ENCODE results near the gene GATA2. TPM values are rescaled to one million over a fixed set of nuclear protein-coding genes. Genes with fewer than 3 reads are reported as not detected.
A peak's percentile ranks its signal among the peaks of the same experiment; 100 is the strongest.

GATA2 gene
- total RNA-seq, 1 donor from 2014 or later, result 60.4 TPM

GRCh38 chr3:128493570-128494366, 767 bp upstream of the GATA2 start:
- no peaks in the 10 kb centered on the region for H3K9me3 Mint-ChIP-seq
- TF ChIP-seq, protein P1, sequence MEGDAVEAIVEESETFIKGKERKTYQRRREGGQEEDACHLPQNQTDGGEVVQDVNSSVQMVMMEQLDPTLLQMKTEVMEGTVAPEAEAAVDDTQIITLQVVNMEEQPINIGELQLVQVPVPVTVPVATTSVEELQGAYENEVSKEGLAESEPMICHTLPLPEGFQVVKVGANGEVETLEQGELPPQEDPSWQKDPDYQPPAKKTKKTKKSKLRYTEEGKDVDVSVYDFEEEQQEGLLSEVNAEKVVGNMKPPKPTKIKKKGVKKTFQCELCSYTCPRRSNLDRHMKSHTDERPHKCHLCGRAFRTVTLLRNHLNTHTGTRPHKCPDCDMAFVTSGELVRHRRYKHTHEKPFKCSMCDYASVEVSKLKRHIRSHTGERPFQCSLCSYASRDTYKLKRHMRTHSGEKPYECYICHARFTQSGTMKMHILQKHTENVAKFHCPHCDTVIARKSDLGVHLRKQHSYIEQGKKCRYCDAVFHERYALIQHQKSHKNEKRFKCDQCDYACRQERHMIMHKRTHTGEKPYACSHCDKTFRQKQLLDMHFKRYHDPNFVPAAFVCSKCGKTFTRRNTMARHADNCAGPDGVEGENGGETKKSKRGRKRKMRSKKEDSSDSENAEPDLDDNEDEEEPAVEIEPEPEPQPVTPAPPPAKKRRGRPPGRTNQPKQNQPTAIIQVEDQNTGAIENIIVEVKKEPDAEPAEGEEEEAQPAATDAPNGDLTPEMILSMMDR (IDR thresholded peaks at IDR 0.05; ENCODE audit: unreplicated experiment), result no peak
- H3K4me3 Mint-ChIP-seq, result peak overlapping the region; percentile 63
- H3K27me3 Mint-ChIP-seq (ENCODE audit: low read depth), result peaks cover 40% of the 10 kb centered on the region
- peaks cover 59% of the 10 kb centered on the region for H3K4me1 Mint-ChIP-seq
- DNase-seq (ENCODE audit: low spot score in 2 of 2, unreplicated experiment in 2 of 2), result peak in 1 of 2 experiments; percentile 37
- no peaks in the 10 kb centered on the region for H3K36me3 Mint-ChIP-seq
- H3K27ac Mint-ChIP-seq, result peak overlapping the region; percentile 81

GRCh38 chr3:128491941-128492670, 895 bp downstream of the GATA2 start:
- no peaks in the 10 kb centered on the region for H3K9me3 Mint-ChIP-seq
- H3K36me3 Mint-ChIP-seq, result no peaks in the 10 kb centered on the region
- H3K27ac Mint-ChIP-seq, result peak overlapping the region; percentile 79
- peaks cover 50% of the 10 kb centered on the region for H3K4me1 Mint-ChIP-seq
- TF ChIP-seq, protein P1 (IDR thresholded peaks at IDR 0.05; ENCODE audit: unreplicated experiment), result no peak
- peak overlapping the region; percentile 94 for H3K4me3 Mint-ChIP-seq
- peak in 1 of 2 experiments; percentile 55 for DNase-seq (ENCODE audit: low spot score in 2 of 2, unreplicated experiment in 2 of 2)
- H3K27me3 Mint-ChIP-seq (ENCODE audit: low read depth), result peaks cover 37% of the 10 kb centered on the region

- Mint-ChIP-seq H3K4me1 (peaks cover 46% of the 10 kb centered on the region), H3K4me3 (peak overlapping the region; percentile 94), H3K9me3 (no peaks in the 10 kb centered on the region), H3K36me3 (no peaks in the 10 kb centered on the region), H3K27me3 (ENCODE audit: low read depth) (peaks cover 34% of the 10 kb centered on the region), H3K27ac (peak overlapping the region; percentile 79)
- TF ChIP-seq, protein P1 (IDR thresholded peaks at IDR 0.05; ENCODE audit: unreplicated experiment), result no peak
- no peak for DNase-seq (ENCODE audit: low spot score in 2 of 2, unreplicated experiment in 2 of 2)
Observed at GRCh38 chr3:128491691-128491940, 1.4 kb downstream of the GATA2 start.

- no peaks in the 10 kb centered on the region for H3K36me3 Mint-ChIP-seq
- H3K4me1 Mint-ChIP-seq, result peaks cover 48% of the 10 kb centered on the region
- H3K27me3 Mint-ChIP-seq (ENCODE audit: low read depth), result peaks cover 32% of the 10 kb centered on the region
- TF ChIP-seq, protein P1 (IDR thresholded peaks at IDR 0.05; ENCODE audit: unreplicated experiment), result no peak
- DNase-seq (ENCODE audit: low spot score in 2 of 2, unreplicated experiment in 2 of 2), result peak in 1 of 2 experiments; percentile 35
- H3K9me3 Mint-ChIP-seq, result no peaks in the 10 kb centered on the region
- H3K27ac Mint-ChIP-seq, result peak overlapping the region; percentile 97
- H3K4me3 Mint-ChIP-seq, result peak overlapping the region; percentile 94
Observed at GRCh38 chr3:128490915-128491690, 1.9 kb downstream of the GATA2 start.

GRCh38 chr3:128490650-128490914, 2.4 kb downstream of the GATA2 start:
- TF ChIP-seq, protein P1 (IDR thresholded peaks at IDR 0.05; ENCODE audit: unreplicated experiment), result no peak
- H3K9me3 Mint-ChIP-seq, result no peaks in the 10 kb centered on the region
- peak overlapping the region; percentile 97 for H3K27ac Mint-ChIP-seq
- no peak for DNase-seq (ENCODE audit: low spot score in 2 of 2, unreplicated experiment in 2 of 2)
- H3K4me1 Mint-ChIP-seq, result peaks cover 46% of the 10 kb centered on the region
- H3K27me3 Mint-ChIP-seq (ENCODE audit: low read depth), result peaks cover 27% of the 10 kb centered on the region
- H3K4me3 Mint-ChIP-seq, result peak overlapping the region; percentile 94
- H3K36me3 Mint-ChIP-seq, result no peaks in the 10 kb centered on the region

All from mesothelial cell of epicardium (in vitro differentiated cells).